NB4 (cell line): ENCODE data around the gene AKT3.

Experiments
- POLR2A ChIP-seq: IDR thresholded peaks from 2 replicates; pipeline ENCODE4 v1.6.1; 2011; ENCODE audit warnings: mild to moderate bottlenecking; ENCODE audit not compliant: insufficient read length; ENCODE audit errors: extremely low read depth
- TF ChIP-seq, protein P1 (sequence below): IDR thresholded peaks from one replicate; pipeline ENCODE4 v1.5.1; 2012; ENCODE audit warnings: low read depth, low read length
- TF ChIP-seq, protein P2 (sequence below): IDR thresholded peaks from 2 replicates; pipeline ENCODE4 v1.6.1; 2011; ENCODE audit warnings: low read depth, low read length

DNA sequence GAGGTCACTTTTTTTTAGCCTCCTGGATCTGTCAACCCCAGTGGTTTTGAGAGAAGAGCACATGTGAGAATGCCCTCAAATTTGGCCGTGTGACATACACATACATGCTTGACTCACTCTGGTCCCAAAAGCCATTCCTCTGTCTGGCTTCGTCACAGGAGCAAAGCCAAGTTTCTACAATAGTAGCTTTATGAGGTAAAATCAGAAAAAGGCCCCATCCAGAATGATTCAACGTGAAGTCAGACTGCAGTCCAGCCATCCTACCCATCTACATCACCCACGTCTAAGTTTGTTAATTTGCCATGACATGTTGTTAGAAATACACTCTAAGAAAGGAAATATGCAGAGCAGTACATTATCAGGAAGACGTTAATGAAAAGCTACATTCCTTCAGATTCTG, 349.0 kb downstream of the AKT3 start:
- TF ChIP-seq, protein P1, sequence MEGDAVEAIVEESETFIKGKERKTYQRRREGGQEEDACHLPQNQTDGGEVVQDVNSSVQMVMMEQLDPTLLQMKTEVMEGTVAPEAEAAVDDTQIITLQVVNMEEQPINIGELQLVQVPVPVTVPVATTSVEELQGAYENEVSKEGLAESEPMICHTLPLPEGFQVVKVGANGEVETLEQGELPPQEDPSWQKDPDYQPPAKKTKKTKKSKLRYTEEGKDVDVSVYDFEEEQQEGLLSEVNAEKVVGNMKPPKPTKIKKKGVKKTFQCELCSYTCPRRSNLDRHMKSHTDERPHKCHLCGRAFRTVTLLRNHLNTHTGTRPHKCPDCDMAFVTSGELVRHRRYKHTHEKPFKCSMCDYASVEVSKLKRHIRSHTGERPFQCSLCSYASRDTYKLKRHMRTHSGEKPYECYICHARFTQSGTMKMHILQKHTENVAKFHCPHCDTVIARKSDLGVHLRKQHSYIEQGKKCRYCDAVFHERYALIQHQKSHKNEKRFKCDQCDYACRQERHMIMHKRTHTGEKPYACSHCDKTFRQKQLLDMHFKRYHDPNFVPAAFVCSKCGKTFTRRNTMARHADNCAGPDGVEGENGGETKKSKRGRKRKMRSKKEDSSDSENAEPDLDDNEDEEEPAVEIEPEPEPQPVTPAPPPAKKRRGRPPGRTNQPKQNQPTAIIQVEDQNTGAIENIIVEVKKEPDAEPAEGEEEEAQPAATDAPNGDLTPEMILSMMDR: no peak
- no peak for TF ChIP-seq POLR2A
- TF ChIP-seq, protein P2, sequence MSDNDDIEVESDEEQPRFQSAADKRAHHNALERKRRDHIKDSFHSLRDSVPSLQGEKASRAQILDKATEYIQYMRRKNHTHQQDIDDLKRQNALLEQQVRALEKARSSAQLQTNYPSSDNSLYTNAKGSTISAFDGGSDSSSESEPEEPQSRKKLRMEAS: no peak
